Fibroblast of skin of left biceps (primary cell): ENCODE results near the gene OR2B3.
"Not testable (repeated sequence)": the region's sequence is repeated elsewhere in the genome, so short reads cannot be mapped to it uniquely, and the experiment has no call there.

Experiments
- DNase-seq, 2 experiments: peaks; one replicate each; pipeline ENCODE4 v3.0.0-alpha.2; 2013; ENCODE audit warnings: low read depth in 2 of 2

The OR2B3 gene

DNA sequence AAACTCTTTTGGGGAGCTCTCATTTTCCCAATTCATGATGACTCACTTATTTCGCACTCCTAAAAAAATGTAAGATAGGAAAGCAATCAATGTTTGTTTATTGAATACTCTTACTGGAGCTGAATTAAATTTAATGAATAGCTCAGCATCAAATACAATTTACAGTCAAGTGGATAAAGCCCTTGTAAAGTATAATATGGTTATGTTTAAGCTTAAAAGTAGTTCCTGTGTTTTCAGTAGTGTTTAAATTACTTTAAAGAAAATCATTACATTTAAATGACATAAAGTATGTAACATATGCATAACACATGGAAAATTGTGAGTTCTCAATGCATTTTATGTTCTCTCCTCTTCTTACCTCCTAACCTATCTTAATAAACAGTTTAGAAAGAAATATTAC lies at the start of gene OR2B3:
TSS of gene OR2B3 (minus strand) at position 101 of the 400 bp plus-strand sequence. CDS start at position 36, 65 bp downstream.
- DNase-seq = no peak

GRCh38 chr6:29131691-29132090 lies 44.6 kb upstream of the OR2B3 start:
- DNase-seq = no peak

- DNase-seq = no peak
These were observed 43.5 kb upstream of the OR2B3 start for GRCh38 chr6:29130644-29131043.

- DNase-seq = no peak
These were observed 42.4 kb upstream of the OR2B3 start for GRCh38 chr6:29129326-29130012.

- DNase-seq = not testable (repeated sequence)
These were observed 27.9 kb upstream of the OR2B3 start for GRCh38 chr6:29114964-29115363.

- DNase-seq = no peak
These were observed 25.0 kb upstream of the OR2B3 start for GRCh38 chr6:29112135-29112534.

DNA sequence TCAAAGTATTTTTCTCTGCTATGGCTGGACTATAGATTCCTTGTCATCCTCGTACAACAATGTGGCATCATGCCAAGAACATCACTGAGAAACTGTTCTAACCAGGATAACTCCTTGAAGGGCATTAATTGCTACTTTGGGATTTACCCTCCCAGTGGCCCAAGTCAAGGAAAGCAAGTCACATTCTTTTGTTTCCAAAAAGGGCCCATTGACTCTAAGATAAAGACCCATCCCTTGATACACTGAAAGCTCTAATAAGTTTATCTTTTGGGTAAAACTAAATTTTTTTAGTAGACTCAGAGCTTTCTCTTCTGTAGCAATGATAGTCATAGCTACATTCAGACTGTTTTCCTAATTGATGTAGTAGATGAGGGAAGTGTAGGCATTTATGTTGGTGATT lies 20.6 kb upstream of the OR2B3 start, which contains the start of gene OR2J3:
TSS of gene OR2J3 (plus strand) at position 301 of the 400 bp plus-strand sequence. CDS start 3,833 bp downstream, outside the sequence.
- no peak for DNase-seq

DNA sequence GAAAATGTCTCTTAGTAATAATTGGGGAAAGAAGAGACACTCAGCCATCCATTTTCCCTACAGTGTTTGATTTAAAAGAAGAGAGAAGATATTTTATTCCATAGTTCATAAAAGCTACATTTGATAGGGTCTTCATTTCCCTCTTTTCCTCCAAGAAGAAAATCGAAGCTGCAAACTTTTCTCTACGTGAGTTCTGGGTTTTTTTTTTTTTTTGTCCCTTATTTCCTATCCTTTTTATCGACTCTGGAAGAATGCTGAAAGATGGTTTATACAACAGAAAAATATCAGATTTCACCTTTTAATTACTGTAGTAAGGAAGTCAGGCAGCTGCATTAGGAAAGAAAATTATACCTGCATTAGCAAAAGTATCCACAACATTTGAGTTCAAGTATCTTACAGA lies 12.1 kb upstream of the OR2B3 start, which contains the start of gene OR2J1:
TSS of gene OR2J1 (plus strand) at position 301 of the 400 bp plus-strand sequence. CDS start 1,453 bp downstream, outside the sequence.
- DNase-seq = no peak

DNA sequence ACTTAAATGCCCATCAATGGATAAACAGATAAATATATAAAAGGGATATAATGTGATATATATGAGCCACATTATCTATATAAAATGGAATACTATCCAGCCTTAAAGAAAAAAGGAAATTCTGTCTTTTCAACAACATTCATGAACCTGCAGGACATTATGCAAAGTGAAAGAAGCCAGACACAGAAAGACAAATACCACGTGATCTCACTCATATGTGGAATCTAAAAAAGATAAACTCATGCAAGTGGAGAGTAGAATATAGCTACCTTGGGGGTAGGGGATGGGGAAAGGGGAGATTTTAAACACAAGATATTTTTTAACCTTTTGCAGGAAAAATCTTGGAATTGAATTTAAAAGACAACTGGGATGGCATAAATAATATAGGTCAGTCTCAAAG lies 10.7 kb upstream of the OR2B3 start:
- DNase-seq = no peak

DNA sequence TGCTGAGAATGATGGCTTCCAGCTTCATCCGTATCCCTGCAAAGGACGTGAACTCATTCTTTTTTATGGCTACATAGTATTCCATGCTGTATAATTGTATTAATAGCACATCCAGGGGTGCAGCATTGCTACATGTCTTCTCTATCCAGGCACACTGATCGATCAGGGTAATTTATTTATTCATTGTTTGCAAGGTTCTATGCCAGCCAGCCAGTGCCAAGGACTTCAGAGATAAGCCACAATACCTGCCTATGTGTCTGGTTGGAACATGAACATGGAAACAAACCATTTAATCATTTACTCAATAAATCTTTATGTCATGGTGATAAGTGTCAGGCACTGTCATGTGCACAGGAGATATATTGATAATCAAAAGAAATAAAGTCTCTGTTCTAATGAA lies 5.8 kb upstream of the OR2B3 start:
- DNase-seq = no peak

DNA sequence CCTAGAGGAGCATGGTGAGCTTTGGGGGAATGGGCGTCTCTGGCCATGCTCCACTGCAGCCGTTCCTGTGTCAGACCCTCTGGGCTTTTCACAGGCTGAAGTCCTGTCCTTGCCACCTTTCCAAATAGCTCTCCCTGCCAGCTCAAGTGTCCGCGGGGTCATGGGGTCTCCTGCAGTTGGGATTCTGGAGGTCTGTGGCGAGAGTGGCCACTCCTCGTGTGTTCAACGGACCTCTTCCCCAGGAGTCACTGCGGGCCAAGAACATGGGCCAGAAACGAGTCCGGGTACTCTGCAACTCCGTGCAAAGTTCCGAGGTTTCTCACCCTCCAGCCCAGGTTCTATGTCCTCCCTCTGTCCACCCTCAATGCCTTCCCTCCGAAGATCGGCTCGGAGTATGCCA lies 4.7 kb downstream of the OR2B3 start:
- DNase-seq = no peak

DNA sequence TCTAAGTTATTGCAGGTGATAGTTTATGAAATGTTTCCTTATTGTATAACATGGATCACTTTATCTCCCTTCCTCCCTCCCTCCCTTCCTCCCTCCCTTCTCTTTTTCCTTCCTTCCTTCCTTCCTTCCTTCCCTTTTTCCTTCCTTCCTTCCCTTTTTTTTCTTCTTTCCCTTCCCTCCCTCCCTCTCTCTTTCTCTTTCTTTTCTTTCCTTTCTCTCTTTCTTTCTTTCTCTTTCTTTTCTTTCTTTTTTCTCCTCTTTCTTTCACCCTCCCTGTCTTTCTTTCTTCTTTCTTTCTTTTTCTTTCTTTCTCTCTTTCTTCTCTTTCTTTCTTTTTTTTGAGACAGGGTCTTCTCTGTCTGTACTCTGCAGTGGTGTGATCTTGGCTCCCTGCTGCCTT lies 5.8 kb downstream of the OR2B3 start:
- no peak for DNase-seq

- no peak for DNase-seq
These were observed 7.9 kb downstream of the OR2B3 start for GRCh38 chr6:29079203-29079602.

DNA sequence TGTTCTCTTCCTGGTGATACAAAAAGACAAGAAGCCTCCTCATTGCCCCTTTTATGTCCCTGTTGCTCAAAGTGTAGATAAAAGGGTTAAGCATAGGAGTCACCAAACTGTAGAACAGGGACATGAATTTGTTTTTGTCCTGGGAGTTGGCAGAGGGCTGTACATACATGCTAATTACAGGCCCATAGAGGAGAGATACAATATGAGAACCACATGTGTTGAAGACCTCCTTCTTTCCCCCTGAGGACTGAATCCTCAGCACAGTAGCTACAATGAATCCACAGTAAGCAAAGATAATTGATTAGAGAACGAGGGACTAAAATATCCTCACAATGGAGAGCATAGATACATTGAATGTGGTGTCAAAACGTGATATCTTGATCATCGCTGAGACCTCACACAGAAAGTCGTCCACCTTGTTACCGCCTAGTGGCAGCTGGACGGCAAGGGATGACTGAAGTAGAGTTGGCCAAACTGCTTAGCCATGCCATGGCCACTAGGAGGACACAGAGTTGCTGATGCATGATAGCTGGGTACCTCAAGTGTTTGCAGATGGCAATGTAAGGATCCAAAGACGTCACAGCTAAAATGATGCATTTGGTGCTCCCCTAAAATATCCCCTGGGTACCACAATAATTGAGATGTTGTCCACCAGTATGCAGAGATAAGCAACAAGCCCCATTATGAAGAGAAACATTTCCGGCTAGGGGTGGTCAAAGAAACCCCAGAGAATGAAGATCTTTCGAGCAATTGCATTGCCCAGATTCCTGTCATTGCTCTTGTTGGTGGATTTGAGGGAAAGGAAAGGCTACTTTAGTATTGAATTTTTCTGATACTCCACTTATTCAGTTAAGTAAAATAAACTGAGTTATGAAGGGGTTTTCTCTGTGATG lies 15.0 kb downstream of the OR2B3 start:
- DNase-seq = no peak

GRCh38 chr6:29051680-29052079 lies 35.4 kb downstream of the OR2B3 start:
- no peak for DNase-seq

GRCh38 chr6:29045075-29045474 lies 42.0 kb downstream of the OR2B3 start, which contains the start of gene OR2W1:
Gene OR2W1, minus strand, starts transcription at chr6:29045175. Its CDS starts 0 bp downstream, at chr6:29045175.
- DNase-seq = no peak
